OCI-LY7 (cell line): Measurements from ENCODE around the gene RUNX1. TPM values are rescaled to one million over a fixed set of nuclear protein-coding genes. Genes with fewer than 3 reads are reported as not detected.
A peak's percentile ranks its signal among the peaks of the same experiment; 100 is the strongest.

ENCODE experiments used
- BruUV-seq: library from RNA; stranded (reverse); fragments of 400-500 nt; replicated peaks from 2 replicates; lab custom pipeline; 2021; lab: Mats Ljungman, UMichigan
- CTCF ChIA-PET: fragments of 300-600 bp; sonication (Branson Sonifier 250); formaldehyde crosslinking; loops from one replicate; lab custom pipeline; 2022; ENCODE audit warnings: antibody characterized with exemption; ENCODE audit not compliant: unreplicated experiment; lab: Charles Lee
- POLR2A ChIA-PET: fragments of 300-600 bp; sonication (Branson Sonifier 250); formaldehyde crosslinking; loops from one replicate; lab custom pipeline; 2022; ENCODE audit warnings: antibody characterized with exemption; lab: Charles Lee
- DNase-seq: peaks from one replicate; pipeline ENCODE4 v3.0.0-alpha.2; 2015; ENCODE audit warnings: low spot score
- H2AFZ ChIP-seq: fragments of 200-600 bp; sonication (generic), shearing (Covaris generic); 2 replicates; pipeline ENCODE4 v1.6.1; 2014; ENCODE audit warnings: mild to moderate bottlenecking, antibody characterized with exemption, low read length, moderate library complexity
- H3K27ac ChIP-seq: fragments of 200-600 bp; sonication (generic); 2 replicates; pipeline ENCODE4 v1.5.1; 2014; ENCODE audit warnings: mixed run types, low read depth, mild to moderate bottlenecking, moderate library complexity, low read length, inconsistent platforms; ENCODE audit not compliant: poor library complexity, severe bottlenecking
- H3K36me3 ChIP-seq: fragments of 200-600 bp; sonication (generic); 2 replicates; pipeline ENCODE4 v1.6.1; 2014; ENCODE audit warnings: mild to moderate bottlenecking, antibody characterized with exemption, low read length, moderate library complexity, mixed read lengths; ENCODE audit not compliant: insufficient read depth
- H3K4me1 ChIP-seq: fragments of 200-600 bp; sonication (generic); 2 replicates; pipeline ENCODE4 v1.5.1; 2014; ENCODE audit warnings: mild to moderate bottlenecking, low read length; ENCODE audit not compliant: insufficient read depth, poor library complexity, severe bottlenecking
- H3K4me2 ChIP-seq: fragments of 200-600 bp; sonication (generic); 2 replicates; pipeline ENCODE4 v1.6.1; 2014; ENCODE audit warnings: mild to moderate bottlenecking, low read length
- H3K4me3 ChIP-seq: fragments of 200-600 bp; sonication (generic); 2 replicates; pipeline ENCODE4 v1.5.1; 2014; ENCODE audit warnings: mild to moderate bottlenecking, low read depth, low read length; ENCODE audit not compliant: poor library complexity, severe bottlenecking
- H3K79me2 ChIP-seq: fragments of 200-600 bp; sonication (generic); 2 replicates; pipeline ENCODE4 v1.6.1; 2016; ENCODE audit warnings: low read depth, mild to moderate bottlenecking, low read length, moderate library complexity, mixed read lengths; ENCODE audit not compliant: insufficient read depth
- H3K9me2 ChIP-seq: fragments of 200-600 bp; sonication (generic); 2 replicates; pipeline ENCODE4 v1.6.1; 2016; ENCODE audit warnings: mild to moderate bottlenecking, low read length, mixed read lengths; ENCODE audit not compliant: insufficient read depth
- H3K9me3 ChIP-seq: fragments of 200-600 bp; sonication (generic); 2 replicates; pipeline ENCODE4 v1.6.1; 2014; ENCODE audit warnings: mild to moderate bottlenecking, mixed run types, low read length, mixed read lengths
- H4K20me1 ChIP-seq: fragments of 200-600 bp; sonication (generic); 2 replicates; pipeline ENCODE4 v1.6.1; 2014; ENCODE audit warnings: mild to moderate bottlenecking, antibody characterized with exemption, low read length, moderate library complexity, mixed read lengths; ENCODE audit not compliant: insufficient read depth
- CTCF ChIP-seq: fragments of 200-600 bp; sonication (generic); conservative IDR thresholded peaks from 2 replicates; pipeline ENCODE4 v1.5.1; 2014; ENCODE audit warnings: mild to moderate bottlenecking, antibody characterized with exemption, low read length, moderate library complexity, mixed read lengths
- EZH2phosphoT487 ChIP-seq: fragments of 200-600 bp; sonication (generic); IDR thresholded peaks from 2 replicates; pipeline ENCODE4 v1.6.1; 2018; ENCODE audit warnings: low read depth, borderline replicate concordance, mild to moderate bottlenecking, mixed run types, antibody characterized with exemption, low read length, moderate library complexity, mixed read lengths
- intact Hi-C: fragments of 100-400 bp; cut with micrococcal nuclease; formaldehyde crosslinking; loops from one replicate; pipeline ENCODE4 v1.10.0; 2022; ENCODE audit not compliant: unreplicated experiment
- total RNA-seq, 2 experiments: library from RNA; depleted of rRNA in 1 of 2; stranded (reverse); fragments of >200 nt in 1 of 2; shearing (Covaris generic) in 1 of 2; gene quantifications; 2 replicates each; pipeline ENCODE4 v1.2.3, GENCODE V29; 2014 to 2022

RUNX1 gene
- total RNA-seq, 2 experiments from 2014 or later = 30.5 to 40.8 TPM

- no peak for DNase-seq
- Histone ChIP-seq H3K4me1 (peaks cover 28% of the 10 kb centered on the region), H2AFZ (no peak overlapping the region), H3K79me2 (peaks cover 12% of the 10 kb centered on the region), H3K9me2 (no peaks in the 10 kb centered on the region), H3K9me3 (no peaks in the 10 kb centered on the region), H3K4me3 (no peak overlapping the region), H3K36me3 (no peaks in the 10 kb centered on the region), H3K27ac (no peak overlapping the region), H4K20me1 (no peaks in the 10 kb centered on the region), H3K4me2 (no peak overlapping the region)
- ChIA-PET CTCF (no interaction called here), POLR2A (no interaction called here)
- intact Hi-C loops = loop anchor here (5.0 kb wide), 2 partner anchors 139 to 306 kb away; no protein-coding TSS in a partner anchor
- TF ChIP-seq CTCF = peak; percentile 31; the same call in 1 of the 2 replicates
- no peak for TF ChIP-seq EZH2phosphoT487
- BruUV-seq = no TSS peak
Measured at GRCh38 chr21:35053356-35054096, 4.4 kb upstream of the RUNX1 start.

GRCh38 chr21:35052801-35053200 lies 3.7 kb upstream of the RUNX1 start:
- POLR2A ChIA-PET = interaction anchor here (1.1 kb wide), 1 partner anchor 10 kb away, joined by 3 read pairs; no protein-coding TSS in a partner anchor
- Histone ChIP-seq H3K4me3 (no peak overlapping the region), H3K27ac (no peak overlapping the region), H3K4me2 (no peak overlapping the region), H3K9me3 (no peaks in the 10 kb centered on the region), H3K36me3 (no peaks in the 10 kb centered on the region), H4K20me1 (no peaks in the 10 kb centered on the region), H3K4me1 (peaks cover 28% of the 10 kb centered on the region), H3K9me2 (no peaks in the 10 kb centered on the region), H2AFZ (no peak overlapping the region), H3K79me2 (peaks cover 20% of the 10 kb centered on the region)
- CTCF ChIA-PET = interaction anchor here (1.8 kb wide), 1 partner anchor 163 kb away, joined by 5 read pairs; no protein-coding TSS in a partner anchor
- intact Hi-C loops = loop anchor here (5.0 kb wide), 2 partner anchors 140 to 306 kb away; no protein-coding TSS in a partner anchor
- no TSS peak for BruUV-seq
- TF ChIP-seq CTCF (no peak), EZH2phosphoT487 (no peak)
- no peak for DNase-seq
